ENCODE data around the gene FNDC1. TPM values are rescaled to one million over a fixed set of nuclear protein-coding genes. Genes with fewer than 3 reads are reported as not detected.

Gene FNDC1
- total and polyA plus RNA-seq, 2 donors (not counting 1 experiment from before 2014, with no cell fraction given), result not detected

- H3K36me3 ChIP-seq (replicated peaks in 1 of 2; ENCODE audit: control extremely low read depth in 1 of 2, control insufficient read depth in 1 of 2, extremely low read depth in 1 of 2, insufficient read depth in 2 of 2, low read length in 1 of 2), result no peaks in the 10 kb centered on the region
- H3K4me1 ChIP-seq (ENCODE audit: control insufficient read depth in 2 of 2, insufficient read depth in 2 of 2, low read length in 2 of 2), result no peaks in the 10 kb centered on the region
- ATAC-seq (ENCODE audit: low read depth) (no peak), DNase-seq (no peak)
- H4K20me1 ChIP-seq (ENCODE audit: control insufficient read depth, insufficient read depth, low read length, poor library complexity, severe bottlenecking), result no peaks in the 10 kb centered on the region
- intact Hi-C loops (cut with micrococcal nuclease), result no loop called here
- 91% methylated on average over 4 of the region's 4 CpGs for WGBS (ENCODE audit: insufficient coverage)
- Mint-ChIP-seq H3K4me3 (no peak overlapping the region), H3K27me3 (peaks cover 6% of the 10 kb centered on the region), H3K9me3 (ENCODE audit: insufficient read depth) (no peaks in the 10 kb centered on the region), H3K27ac (no peak overlapping the region), H3K4me1 (no peaks in the 10 kb centered on the region)
- H3K9me3 ChIP-seq (ENCODE audit: control extremely low read depth in 1 of 3, control insufficient read depth in 2 of 3, insufficient read depth in 1 of 3, low read length in 2 of 3), result no peaks in the 10 kb centered on the region
- H3K4me3 ChIP-seq (ENCODE audit: control extremely low read depth in 1 of 5, extremely low read depth in 1 of 5, insufficient read depth in 1 of 5, low read depth in 2 of 5, low read length in 4 of 5), result no peak overlapping the region
- no peak overlapping the region for H3K9ac ChIP-seq (ENCODE audit: low read length)
- no peaks in the 10 kb centered on the region for H3K79me2 ChIP-seq (ENCODE audit: control insufficient read depth, insufficient read depth, low read length)
- no peak for TF ChIP-seq EZH2 (IDR thresholded peaks at IDR 0.05; ENCODE audit: borderline replicate concordance, insufficient read depth, low read depth, low read length, poor library complexity, severe bottlenecking)
- TF ChIP-seq, protein P1, sequence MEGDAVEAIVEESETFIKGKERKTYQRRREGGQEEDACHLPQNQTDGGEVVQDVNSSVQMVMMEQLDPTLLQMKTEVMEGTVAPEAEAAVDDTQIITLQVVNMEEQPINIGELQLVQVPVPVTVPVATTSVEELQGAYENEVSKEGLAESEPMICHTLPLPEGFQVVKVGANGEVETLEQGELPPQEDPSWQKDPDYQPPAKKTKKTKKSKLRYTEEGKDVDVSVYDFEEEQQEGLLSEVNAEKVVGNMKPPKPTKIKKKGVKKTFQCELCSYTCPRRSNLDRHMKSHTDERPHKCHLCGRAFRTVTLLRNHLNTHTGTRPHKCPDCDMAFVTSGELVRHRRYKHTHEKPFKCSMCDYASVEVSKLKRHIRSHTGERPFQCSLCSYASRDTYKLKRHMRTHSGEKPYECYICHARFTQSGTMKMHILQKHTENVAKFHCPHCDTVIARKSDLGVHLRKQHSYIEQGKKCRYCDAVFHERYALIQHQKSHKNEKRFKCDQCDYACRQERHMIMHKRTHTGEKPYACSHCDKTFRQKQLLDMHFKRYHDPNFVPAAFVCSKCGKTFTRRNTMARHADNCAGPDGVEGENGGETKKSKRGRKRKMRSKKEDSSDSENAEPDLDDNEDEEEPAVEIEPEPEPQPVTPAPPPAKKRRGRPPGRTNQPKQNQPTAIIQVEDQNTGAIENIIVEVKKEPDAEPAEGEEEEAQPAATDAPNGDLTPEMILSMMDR (IDR thresholded peaks at IDR 0.05), result no peak
- CTCF ChIA-PET, result no interaction called here
- H3K4me2 ChIP-seq (replicated peaks; ENCODE audit: low read depth, low read length, poor library complexity, severe bottlenecking), result no peak overlapping the region
- no peak overlapping the region for H3K27ac ChIP-seq (ENCODE audit: low read length in 2 of 2)
- no peak overlapping the region for H2AFZ ChIP-seq (ENCODE audit: insufficient read depth, low read depth, low read length, poor library complexity, severe bottlenecking)
- peaks cover 0 to 5% (median 0%) of the 10 kb centered on the region in 4 experiments for H3K27me3 ChIP-seq (replicated peaks in 1 of 4; ENCODE audit: control extremely low read depth in 1 of 4, control insufficient read depth in 3 of 4, insufficient read depth in 4 of 4, low read length in 3 of 4)
- POLR2A ChIA-PET, result no interaction called here
Observed at GRCh38 chr6:159321267-159321666, 152.1 kb downstream of the FNDC1 start.

Other genes starting within 250 kb of the FNDC1 start
- gene RSPH3, start 169.2 kb upstream of the FNDC1 start, total RNA-seq, result 2.9 and 3.4 TPM in 2 replicates
- gene RSPH3, start 169.2 kb upstream of the FNDC1 start, polyA plus RNA-seq, result 0.72 and 0.82 TPM in 2 replicates
- 167 and 171 TPM in 2 replicates for gene TAGAP, start 124.4 kb upstream of the FNDC1 start, total RNA-seq
- gene TAGAP, start 124.4 kb upstream of the FNDC1 start, polyA plus RNA-seq, result 242 and 246 TPM in 2 replicates

Data from B cell (primary cell).